Measurements from ENCODE around the gene CDH4.

The CDH4 gene

GRCh38 chr20:61719691-61720347, 467.8 kb downstream of the CDH4 start:
- in situ Hi-C loops (cut with HindIII; ENCODE audit: low pct_ligation_motif_present, low pct_unique_long_range_greater_than_20kb, low sequenced_read_pairs) = no loop called here
- DNase-seq = no peak

GRCh38 chr20:61720348-61720696, 468.3 kb downstream of the CDH4 start:
- in situ Hi-C loops (cut with HindIII; ENCODE audit: low pct_ligation_motif_present, low pct_unique_long_range_greater_than_20kb, low sequenced_read_pairs) = no loop called here
- DNase-seq = no peak

GRCh38 chr20:61722146-61722678, 470.2 kb downstream of the CDH4 start:
- in situ Hi-C loops (cut with HindIII; ENCODE audit: low pct_ligation_motif_present, low pct_unique_long_range_greater_than_20kb, low sequenced_read_pairs) = no loop called here
- DNase-seq = no peak

- in situ Hi-C loops (cut with HindIII; ENCODE audit: low pct_ligation_motif_present, low pct_unique_long_range_greater_than_20kb, low sequenced_read_pairs) = no loop called here
- DNase-seq = no peak
Measured at GRCh38 chr20:61723529-61724257, 471.6 kb downstream of the CDH4 start.

- in situ Hi-C loops (cut with HindIII; ENCODE audit: low pct_ligation_motif_present, low pct_unique_long_range_greater_than_20kb, low sequenced_read_pairs) = no loop called here
- peak; percentile 22 for DNase-seq
Measured at GRCh38 chr20:61724376-61724775, 472.3 kb downstream of the CDH4 start.

GRCh38 chr20:61725145-61725544, 473.1 kb downstream of the CDH4 start:
- no peak for DNase-seq
- in situ Hi-C loops (cut with HindIII; ENCODE audit: low pct_ligation_motif_present, low pct_unique_long_range_greater_than_20kb, low sequenced_read_pairs) = no loop called here

- in situ Hi-C loops (cut with HindIII; ENCODE audit: low pct_ligation_motif_present, low pct_unique_long_range_greater_than_20kb, low sequenced_read_pairs) = no loop called here
Measured at GRCh38 chr20:61725966-61726365, 473.9 kb downstream of the CDH4 start.

GRCh38 chr20:61726979-61727378, 474.9 kb downstream of the CDH4 start:
- in situ Hi-C loops (cut with HindIII; ENCODE audit: low pct_ligation_motif_present, low pct_unique_long_range_greater_than_20kb, low sequenced_read_pairs) = no loop called here

More at GRCh38 chr20:61725966-61726365, 473.9 kb downstream of the CDH4 start:
- no peak for DNase-seq

GRCh38 chr20:61727761-61728160, 475.7 kb downstream of the CDH4 start:
- in situ Hi-C loops (cut with HindIII; ENCODE audit: low pct_ligation_motif_present, low pct_unique_long_range_greater_than_20kb, low sequenced_read_pairs) = no loop called here
- DNase-seq = no peak

More at GRCh38 chr20:61726979-61727378, 474.9 kb downstream of the CDH4 start:
- no peak for DNase-seq

GRCh38 chr20:61728326-61728725, 476.3 kb downstream of the CDH4 start:
- in situ Hi-C loops (cut with HindIII; ENCODE audit: low pct_ligation_motif_present, low pct_unique_long_range_greater_than_20kb, low sequenced_read_pairs) = no loop called here
- no peak for DNase-seq

GRCh38 chr20:61728786-61729770, 477.0 kb downstream of the CDH4 start:
- in situ Hi-C loops (cut with HindIII; ENCODE audit: low pct_ligation_motif_present, low pct_unique_long_range_greater_than_20kb, low sequenced_read_pairs) = no loop called here
- no peak for DNase-seq

- in situ Hi-C loops (cut with HindIII; ENCODE audit: low pct_ligation_motif_present, low pct_unique_long_range_greater_than_20kb, low sequenced_read_pairs) = no loop called here
- DNase-seq = no peak
Measured at GRCh38 chr20:61730631-61731362, 478.7 kb downstream of the CDH4 start.

GRCh38 chr20:61731363-61732181, 479.5 kb downstream of the CDH4 start:
- peak; percentile 28 for DNase-seq

GRCh38 chr20:61732511-61733210, 480.6 kb downstream of the CDH4 start:
- in situ Hi-C loops (cut with HindIII; ENCODE audit: low pct_ligation_motif_present, low pct_unique_long_range_greater_than_20kb, low sequenced_read_pairs) = no loop called here

More at GRCh38 chr20:61731363-61732181, 479.5 kb downstream of the CDH4 start:
- in situ Hi-C loops (cut with HindIII; ENCODE audit: low pct_ligation_motif_present, low pct_unique_long_range_greater_than_20kb, low sequenced_read_pairs) = no loop called here

GRCh38 chr20:61733216-61733615, 481.2 kb downstream of the CDH4 start:
- DNase-seq = no peak
- in situ Hi-C loops (cut with HindIII; ENCODE audit: low pct_ligation_motif_present, low pct_unique_long_range_greater_than_20kb, low sequenced_read_pairs) = no loop called here

More at GRCh38 chr20:61732511-61733210, 480.6 kb downstream of the CDH4 start:
- DNase-seq = no peak

GRCh38 chr20:61733891-61734732, 482.1 kb downstream of the CDH4 start:
- in situ Hi-C loops (cut with HindIII; ENCODE audit: low pct_ligation_motif_present, low pct_unique_long_range_greater_than_20kb, low sequenced_read_pairs) = no loop called here
- no peak for DNase-seq

All from ACHN (cell line).